ENCODE results near the gene MYO7B. TPM values are rescaled to one million over a fixed set of nuclear protein-coding genes. Genes with fewer than 3 reads are reported as not detected.

The MYO7B gene
- total RNA-seq, 1 donor from 2014 or later, result 1.7 TPM

GRCh38 chr2:127610561-127610960 is 75.1 kb downstream of the MYO7B start:
- peak; percentile 36 for DNase-seq (ENCODE audit: extremely low spot score, unreplicated experiment)
- Mint-ChIP-seq H3K27me3 (peaks cover 5% of the 10 kb centered on the region), H3K4me3 (no peak overlapping the region), H3K4me1 (ENCODE audit: unreplicated experiment) (no peaks in the 10 kb centered on the region), H3K9me3 (peaks cover 4% of the 10 kb centered on the region), H3K36me3 (no peaks in the 10 kb centered on the region), H3K27ac (no peak overlapping the region)
- TF ChIP-seq CTCF (conservative IDR thresholded peaks at IDR 0.05), result no peak

- Mint-ChIP-seq H3K27me3 (peaks cover 5% of the 10 kb centered on the region), H3K36me3 (no peaks in the 10 kb centered on the region), H3K9me3 (peaks cover 4% of the 10 kb centered on the region), H3K27ac (no peak overlapping the region), H3K4me3 (no peak overlapping the region), H3K4me1 (ENCODE audit: unreplicated experiment) (no peaks in the 10 kb centered on the region)
- DNase-seq (ENCODE audit: extremely low spot score, unreplicated experiment), result peak; percentile 57
- TF ChIP-seq CTCF (conservative IDR thresholded peaks at IDR 0.05), result no peak
Measured at GRCh38 chr2:127611076-127611925, 75.8 kb downstream of the MYO7B start.

- Mint-ChIP-seq H3K9me3 (peaks cover 4% of the 10 kb centered on the region), H3K27me3 (peaks cover 5% of the 10 kb centered on the region), H3K36me3 (no peaks in the 10 kb centered on the region), H3K27ac (no peak overlapping the region), H3K4me1 (ENCODE audit: unreplicated experiment) (no peaks in the 10 kb centered on the region), H3K4me3 (no peak overlapping the region)
- TF ChIP-seq CTCF (conservative IDR thresholded peaks at IDR 0.05), result no peak
- DNase-seq (ENCODE audit: extremely low spot score, unreplicated experiment), result peak; percentile 51
Measured at GRCh38 chr2:127612111-127612822, 76.8 kb downstream of the MYO7B start.

GRCh38 chr2:127614246-127614645 is 78.8 kb downstream of the MYO7B start:
- peaks cover 4% of the 10 kb centered on the region for H3K9me3 Mint-ChIP-seq
- H3K27ac Mint-ChIP-seq, result no peak overlapping the region
- peaks cover 12% of the 10 kb centered on the region for H3K27me3 Mint-ChIP-seq
- H3K4me1 Mint-ChIP-seq (ENCODE audit: unreplicated experiment), result no peaks in the 10 kb centered on the region
- no peaks in the 10 kb centered on the region for H3K36me3 Mint-ChIP-seq
- no peak overlapping the region for H3K4me3 Mint-ChIP-seq
- no peak for TF ChIP-seq CTCF (conservative IDR thresholded peaks at IDR 0.05)
- peak; percentile 22 for DNase-seq (ENCODE audit: extremely low spot score, unreplicated experiment)

GRCh38 chr2:127614731-127615130 is 79.2 kb downstream of the MYO7B start:
- H3K4me3 Mint-ChIP-seq, result no peak overlapping the region
- TF ChIP-seq CTCF (conservative IDR thresholded peaks at IDR 0.05), result no peak
- peaks cover 4% of the 10 kb centered on the region for H3K9me3 Mint-ChIP-seq
- peaks cover 12% of the 10 kb centered on the region for H3K27me3 Mint-ChIP-seq
- peak; percentile 53 for DNase-seq (ENCODE audit: extremely low spot score, unreplicated experiment)
- no peaks in the 10 kb centered on the region for H3K36me3 Mint-ChIP-seq
- H3K4me1 Mint-ChIP-seq (ENCODE audit: unreplicated experiment), result no peaks in the 10 kb centered on the region
- H3K27ac Mint-ChIP-seq, result no peak overlapping the region
